MM.1S (cell line): Measurements from ENCODE around the gene COL6A2.

Source experiments
- CTCF ChIP-seq: fragments of 300-600 bp; sonication (generic); IDR thresholded peaks from 2 replicates; pipeline ENCODE4 v1.5.1; 2016; ENCODE audit warnings: antibody characterized with exemption, low read length, mixed read lengths
- EZH2phosphoT487 ChIP-seq: fragments of 300-600 bp; sonication (generic); IDR thresholded peaks from 2 replicates; pipeline ENCODE4 v1.6.1; 2018; ENCODE audit warnings: antibody characterized with exemption, low read length

GRCh38 chr21:46078322-46078977 is 19.5 kb upstream of the COL6A2 start:
- TF ChIP-seq CTCF, result no peak
- TF ChIP-seq EZH2phosphoT487, result no peak
